GM12878 (cell line): ENCODE measurements around the gene PLSCR1. TPM values are rescaled to one million over a fixed set of nuclear protein-coding genes. Genes with fewer than 3 reads are reported as not detected.

Experiments
- ATAC-seq: fragments of 200-7000 bp; cut with Tn5 transposase; 3 replicates; pipeline ENCODE4 v1.9.1; 2020; ENCODE audit warnings: mild to moderate bottlenecking, moderate library complexity
- BruUV-seq: library from RNA; stranded (reverse); fragments of 400-500 nt; replicated peaks from 2 replicates; lab custom pipeline; 2021; lab: Mats Ljungman, UMichigan
- CTCF ChIA-PET: fragments of 300-600 bp; sonication (Branson Sonifier 250); formaldehyde crosslinking; extraction: SDS; loops from one replicate; lab custom pipeline; 2021; ENCODE audit warnings: inconsistent platforms; lab: Yijun Ruan, JAX
- POLR2A ChIA-PET: fragments of 350-600 bp; formaldehyde crosslinking; extraction: SDS; loops from one replicate; lab custom pipeline; 2021; ENCODE audit warnings: inconsistent platforms; lab: Charles Lee
- RAD21 ChIA-PET: fragments of 300-600 bp; sonication (Branson Sonifier 250); formaldehyde crosslinking; loops from one replicate; lab custom pipeline; 2023; ENCODE audit warnings: antibody characterized with exemption; ENCODE audit not compliant: unreplicated experiment; lab: Charles Lee
- SMC1A ChIA-PET: fragments of 300-600 bp; sonication (Branson Sonifier 250); formaldehyde crosslinking; loops from one replicate; lab custom pipeline; 2023; ENCODE audit not compliant: unreplicated experiment, uncharacterized antibody; lab: Charles Lee
- DNase-seq: peaks from one replicate; pipeline ENCODE4 v3.0.0-alpha.2; 2011; ENCODE audit warnings: low read depth, low spot score
- FAIRE-seq: peaks from 3 replicates; lab custom pipeline; 2011; peaks lifted over from hg19 to GRCh38; lab: Jason Lieb, UNC
- H2AFZ ChIP-seq: 2 replicates; pipeline ENCODE4 v1.6.0; 2011; ENCODE audit warnings: low read depth, low read length, control low read depth; ENCODE audit not compliant: control insufficient read depth
- H3K27ac ChIP-seq: 2 replicates; pipeline ENCODE4 v1.5.1; 2011; ENCODE audit warnings: control low read depth; ENCODE audit not compliant: control insufficient read depth, insufficient read depth
- H3K27me3 ChIP-seq, 2 experiments: replicated peaks in 1 of 2; 2 replicates each; pipeline versions ENCODE4 v1.6.0 to v1.6.1; 2011; ENCODE audit warnings: low read length in 1 of 2; ENCODE audit not compliant: control insufficient read depth in 2 of 2, insufficient read depth in 2 of 2
- H3K36me3 ChIP-seq, 2 experiments: 2 replicates each; pipeline ENCODE4 v1.5.1; 2011; ENCODE audit warnings: low read length in 1 of 2; ENCODE audit not compliant: control insufficient read depth in 2 of 2, insufficient read depth in 2 of 2
- H3K4me1 ChIP-seq: 2 replicates; pipeline ENCODE4 v1.6.1; 2011; ENCODE audit warnings: mild to moderate bottlenecking, low read length, moderate library complexity, mixed read lengths; ENCODE audit not compliant: control insufficient read depth, insufficient read depth
- H3K4me2 ChIP-seq: 2 replicates; pipeline ENCODE4 v1.6.0; 2011; ENCODE audit warnings: control low read depth; ENCODE audit not compliant: control insufficient read depth, insufficient read depth
- H3K4me3 ChIP-seq: fragments of 200-600 bp; sonication (generic); 2 replicates; pipeline ENCODE4 v1.5.1; 2016
- H3K79me2 ChIP-seq: 2 replicates; pipeline ENCODE4 v1.6.0; 2011; ENCODE audit warnings: low read length; ENCODE audit not compliant: control insufficient read depth, insufficient read depth
- H3K9ac ChIP-seq: 2 replicates; pipeline ENCODE4 v1.8.0; 2011; ENCODE audit warnings: low read length, control low read depth, mixed read lengths; ENCODE audit not compliant: control insufficient read depth, insufficient read depth
- H3K9me3 ChIP-seq: replicated peaks from 3 replicates; pipeline ENCODE4 v1.5.1; 2011; ENCODE audit warnings: mild to moderate bottlenecking, low read length; ENCODE audit not compliant: control insufficient read depth, insufficient read depth
- H4K20me1 ChIP-seq: 2 replicates; pipeline ENCODE4 v1.6.0; 2011; ENCODE audit not compliant: control insufficient read depth, insufficient read depth
- BCL11A ChIP-seq: IDR thresholded peaks from 2 replicates; pipeline ENCODE4 v1.6.1; 2011; ENCODE audit warnings: low read depth, low read length
- CTCF ChIP-seq, 3 experiments: IDR thresholded peaks in 2 of 3; conservative IDR thresholded peaks in 1 of 3; 2 replicates each; pipeline ENCODE4 v1.5.1; 2011; ENCODE audit warnings: low read depth in 3 of 3, low read length in 3 of 3, mild to moderate bottlenecking in 3 of 3, control low read depth in 2 of 3, moderate library complexity in 2 of 3, inconsistent platforms in 1 of 3, mixed read lengths in 1 of 3; ENCODE audit not compliant: control insufficient read depth in 2 of 3, insufficient read depth in 1 of 3; ENCODE audit errors: extremely low read depth in 1 of 3
- EGR1 ChIP-seq, 2 experiments: IDR thresholded peaks; 1 replicate in 1 of 2; 2 replicates in 1 of 2; pipeline ENCODE4 v1.6.1; 2011 to 2012; ENCODE audit warnings: low read depth in 2 of 2, low read length in 2 of 2, borderline replicate concordance in 1 of 2, mild to moderate bottlenecking in 1 of 2, moderate library complexity in 1 of 2
- MXI1 ChIP-seq: fragments of 150-350 bp; IDR thresholded peaks from 2 replicates; pipeline ENCODE4 v1.6.1; 2011; ENCODE audit warnings: low read depth, mild to moderate bottlenecking, inconsistent platforms, low read length, improper control_type of control experiment
- NKRF ChIP-seq: fragments of 450-650 bp; conservative IDR thresholded peaks from 2 replicates; pipeline ENCODE4 v1.6.1; 2017; ENCODE audit warnings: mild to moderate bottlenecking, moderate library complexity
- POU2F2 ChIP-seq: IDR thresholded peaks from 3 replicates; pipeline ENCODE4 v1.6.1; 2011; ENCODE audit warnings: low read depth, mild to moderate bottlenecking, low read length, borderline replicate concordance
- RAD21 ChIP-seq: IDR thresholded peaks from 2 replicates; pipeline ENCODE4 v1.6.1; 2011; ENCODE audit warnings: mild to moderate bottlenecking, low read depth, low read length, moderate library complexity; ENCODE audit not compliant: insufficient read depth
- SMC3 ChIP-seq: IDR thresholded peaks from 2 replicates; pipeline ENCODE4 v1.6.1; 2011; ENCODE audit warnings: low read length, improper control_type of control experiment, borderline replicate concordance
- STAT1 ChIP-seq: fragments of 450-650 bp; conservative IDR thresholded peaks from 2 replicates; pipeline ENCODE4 v1.6.1; 2014; ENCODE audit warnings: antibody characterized with exemption, mild to moderate bottlenecking
- WRNIP1 ChIP-seq: IDR thresholded peaks from 2 replicates; pipeline ENCODE4 v1.6.1; 2011; ENCODE audit warnings: low read depth, low read length, improper control_type of control experiment, borderline replicate concordance
- ZNF207 ChIP-seq: fragments of 450-650 bp; IDR thresholded peaks from 2 replicates; pipeline ENCODE4 v1.6.1; 2014; ENCODE audit warnings: antibody characterized with exemption, mild to moderate bottlenecking, borderline replicate concordance
- in situ Hi-C: fragments of 300-500 bp; cut with MboI; formaldehyde crosslinking; loops from 9 replicates; pipeline ENCODE4 v1.14.3; 2018; ENCODE audit warnings: mixed read lengths
- intact Hi-C: fragments of 100-400 bp; cut with micrococcal nuclease; formaldehyde crosslinking; loops from one replicate; pipeline ENCODE4 v1.14.2; 2022; ENCODE audit not compliant: unreplicated experiment
- polyA plus RNA-seq, 11 experiments: library from polyadenylated mRNA; depleted of rRNA in 4 of 11; unstranded in 6 of 11; stranded (reverse) in 5 of 11; fragments of >200 nt; fragmentation: Nextera tagmentation in 4 of 11; fragmentation: Illumina TruSeq in 1 of 11; extraction: Ambion mirVana in 4 of 11; extraction: Trizol in 1 of 11; gene quantifications; 1 replicate in 1 of 11; 2 replicates in 10 of 11; pipeline versions ENCODE4 v1.2.1 to v1.2.3, GENCODE V29; 2011 to 2016; ENCODE audit warnings: inconsistent platforms in 2 of 11, missing spikeins in 2 of 11, low read depth in 1 of 11
- total RNA-seq, 4 experiments: library from RNA; depleted of rRNA in 3 of 4; stranded (reverse); fragments of >200 nt in 3 of 4; fragmentation: Illumina TruSeq in 1 of 4; extraction: Trizol in 1 of 4; gene quantifications; 2 replicates each; pipeline versions ENCODE4 v1.2.1 to v1.2.3, GENCODE V29; 2013 to 2021
- TF ChIP-seq, protein P1 (sequence below): fragments of 450-650 bp; IDR thresholded peaks from 2 replicates; pipeline ENCODE4 v1.6.1; 2017; ENCODE audit warnings: borderline replicate concordance

Gene PLSCR1
- total and polyA plus RNA-seq, 10 of the 15 experiments (the other 5 are each of a cell fraction or from before 2014, with no cell fraction given) = 35.4 to 77.8 (median 41.1) TPM

DNA sequence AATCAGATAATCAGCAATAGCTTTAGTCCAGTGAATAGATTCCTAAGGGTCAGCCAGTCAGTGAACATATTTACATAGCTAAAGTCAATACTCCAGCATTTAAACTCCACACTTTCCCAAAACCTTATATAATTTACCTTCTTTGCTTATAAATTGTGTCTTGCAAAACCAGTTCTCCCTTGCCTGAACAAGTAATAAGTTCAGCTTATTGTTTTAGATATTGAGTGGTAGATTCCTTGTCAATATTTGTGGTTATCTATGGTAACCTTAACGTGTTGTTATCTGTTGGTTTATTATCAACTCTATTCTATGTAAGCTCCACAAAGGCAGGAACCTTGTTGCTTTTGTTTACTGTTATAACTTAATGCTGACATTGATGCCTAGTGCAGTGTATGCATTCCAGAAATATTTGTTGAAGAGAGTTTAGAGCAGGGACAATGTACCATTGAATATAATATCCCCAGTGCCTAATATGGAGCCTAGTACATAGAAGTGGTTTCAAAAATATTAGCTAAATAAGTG lies 36.7 kb upstream of the PLSCR1 start (continued):
- no peak for TF ChIP-seq NKRF
- TF ChIP-seq ZNF207 = no peak
- no peak for TF ChIP-seq STAT1
- no peak for TF ChIP-seq WRNIP1
- TF ChIP-seq, all 136 proteins: peak for 0

DNA sequence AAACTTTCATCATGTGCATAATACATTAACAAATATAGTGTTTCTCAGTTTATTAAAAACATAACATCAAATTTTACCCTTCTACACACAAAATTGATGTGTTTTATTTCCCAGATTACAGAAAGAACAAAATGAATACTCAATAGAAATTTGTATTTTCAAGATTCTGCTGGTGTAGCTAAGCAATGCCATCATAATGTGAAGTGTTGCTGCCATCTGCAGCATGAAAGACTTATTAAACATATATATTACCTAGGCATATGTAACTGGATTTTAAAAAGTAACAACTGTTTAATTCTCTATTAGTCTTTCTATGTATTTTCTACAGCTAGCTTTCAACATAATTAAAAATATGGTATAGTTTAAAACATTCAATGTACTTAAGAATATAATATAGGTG lies 33.3 kb upstream of the PLSCR1 start:
- SMC1A ChIA-PET = interaction anchor here (0.8 to 2.1 kb wide), 11 partner anchors 21 to 513 kb away, joined by 3 to 14 read pairs (median 6); no protein-coding TSS in a partner anchor
- CTCF ChIA-PET = interaction anchor here (0.6 to 2.5 kb wide), 18 partner anchors 9 to 801 kb away, joined by 3 to 57 read pairs (median 4); partner anchors contain the start of gene PLSCR1
- DNase-seq = no peak
- TF ChIP-seq RAD21 (peak; percentile 78), MXI1 (no peak), POU2F2 (no peak), CTCF (IDR thresholded peaks at IDR 0.05 in 2 of 3, conservative IDR thresholded peaks at IDR 0.05 in 1 of 3; ENCODE audit: control insufficient read depth in 2 of 3, extremely low read depth in 1 of 3, insufficient read depth in 1 of 3, low read depth in 3 of 3, low read length in 3 of 3) (peak; percentile 9 to 59 (median 19); a peak in 3 of 6 replicates), SMC3 (peak; percentile 54; the same call in 1 of the 2 replicates), EGR1 (IDR thresholded peaks at IDR 0.05; ENCODE audit: borderline replicate concordance in 1 of 2, low read depth in 2 of 2, low read length in 2 of 2) (no peak), BCL11A (no peak)
- TF ChIP-seq, protein P1, sequence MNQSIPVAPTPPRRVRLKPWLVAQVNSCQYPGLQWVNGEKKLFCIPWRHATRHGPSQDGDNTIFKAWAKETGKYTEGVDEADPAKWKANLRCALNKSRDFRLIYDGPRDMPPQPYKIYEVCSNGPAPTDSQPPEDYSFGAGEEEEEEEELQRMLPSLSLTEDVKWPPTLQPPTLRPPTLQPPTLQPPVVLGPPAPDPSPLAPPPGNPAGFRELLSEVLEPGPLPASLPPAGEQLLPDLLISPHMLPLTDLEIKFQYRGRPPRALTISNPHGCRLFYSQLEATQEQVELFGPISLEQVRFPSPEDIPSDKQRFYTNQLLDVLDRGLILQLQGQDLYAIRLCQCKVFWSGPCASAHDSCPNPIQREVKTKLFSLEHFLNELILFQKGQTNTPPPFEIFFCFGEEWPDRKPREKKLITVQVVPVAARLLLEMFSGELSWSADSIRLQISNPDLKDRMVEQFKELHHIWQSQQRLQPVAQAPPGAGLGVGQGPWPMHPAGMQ = no peak
- no peak overlapping the region for H3K4me3 ChIP-seq
- H3K79me2 ChIP-seq = no peaks in the 10 kb centered on the region
- RAD21 ChIA-PET = interaction anchor here (0.6 to 2.0 kb wide), 9 partner anchors 43 to 802 kb away, joined by 3 to 26 read pairs (median 3); no protein-coding TSS in a partner anchor
- no peaks in the 10 kb centered on the region; the same call in 2 of the 3 replicates for H3K9me3 ChIP-seq
- no peaks in the 10 kb centered on the region for H3K4me1 ChIP-seq
- H3K36me3 ChIP-seq = no peaks in the 10 kb centered on the region
- H3K27ac ChIP-seq = no peak overlapping the region
- FAIRE-seq = peak; percentile 52
- intact Hi-C loops = loop anchor here (1.0 to 5.0 kb wide), 2 partner anchors 358 to 515 kb away; no protein-coding TSS in a partner anchor
- peak; percentile 70 for ATAC-seq
- H4K20me1 ChIP-seq = no peaks in the 10 kb centered on the region
- no TSS peak for BruUV-seq
- no peak overlapping the region for H3K9ac ChIP-seq
- no peak overlapping the region for H3K4me2 ChIP-seq
- in situ Hi-C loops = loop anchor here (5.0 to 25.0 kb wide), 2 partner anchors 360 to 515 kb away; no protein-coding TSS in a partner anchor
- POLR2A ChIA-PET = no interaction called here
- H3K27me3 ChIP-seq = no peaks in the 10 kb centered on the region
- no peak overlapping the region for H2AFZ ChIP-seq
